ENCODE measurements around the gene OR2B2. TPM values are rescaled to one million over a fixed set of nuclear protein-coding genes. Genes with fewer than 3 reads are reported as not detected.

The OR2B2 gene
- not detected in 2 replicates for total RNA-seq (2022)
- Bru-seq, nascent RNA: not detected
- BruChase-seq, experiment 1, labeled RNA remaining after a 2-hour chase: not detected
- BruChase-seq, experiment 2, labeled RNA remaining after a 6-hour chase: not detected
- long read RNA-seq: 0 reads

GRCh38 chr6:27911956-27912446 is at the start of gene OR2B2:
Gene OR2B2, minus strand, starts transcription at chr6:27912396. Its CDS starts 77 bp downstream, at chr6:27912319.
- no peak for DNase-seq
- Mint-ChIP-seq H3K9me3 (ENCODE audit: unreplicated experiment) (no peaks in the 10 kb centered on the region), H3K27me3 (ENCODE audit: insufficient read depth, unreplicated experiment) (peaks cover 7% of the 10 kb centered on the region), H3K27ac (ENCODE audit: unreplicated experiment) (no peak within 1 kb of the TSS), H3K4me1 (ENCODE audit: low read depth, unreplicated experiment) (no peaks in the 10 kb centered on the region), H3K36me3 (ENCODE audit: insufficient read depth, unreplicated experiment) (no peaks in the 10 kb centered on the region), H3K4me3 (ENCODE audit: unreplicated experiment) (no peak within 1 kb of the TSS)
- no peak within 1 kb of the TSS for H3K4me3 ChIP-seq (ENCODE audit: low read depth, low read length)
- H3K27me3 ChIP-seq (replicated peaks; ENCODE audit: control insufficient read depth, insufficient read depth, low read length): no peaks in the 10 kb centered on the region
- BruUV-seq (replicated peaks): no TSS peak
- H3K4me1 ChIP-seq: no peaks in the 10 kb centered on the region
- no peaks in the 10 kb centered on the region for H3K9me3 ChIP-seq
- ChIA-PET POLR2A (interaction anchor here (0.7 kb wide), 1 partner anchor 1724 kb away, joined by 10 read pairs; no protein-coding TSS in a partner anchor), CTCF (no interaction called here)
- no peak for TF ChIP-seq CTCF (IDR thresholded peaks at IDR 0.05; ENCODE audit: insufficient read depth in 1 of 2, low read depth in 1 of 2, low read length in 1 of 2, severe bottlenecking in 1 of 2, unreplicated experiment in 1 of 2)
- intact Hi-C loops (cut with micrococcal nuclease; ENCODE audit: unreplicated experiment): no loop called here
- no peaks in the 10 kb centered on the region for H3K36me3 ChIP-seq (ENCODE audit: control insufficient read depth, insufficient read depth, low read length)

- H3K9me3 ChIP-seq: no peaks in the 10 kb centered on the region; the same call in 1 of the 2 replicates
- intact Hi-C loops (cut with micrococcal nuclease; ENCODE audit: unreplicated experiment): no loop called here
- H3K27me3 ChIP-seq (replicated peaks; ENCODE audit: control insufficient read depth, insufficient read depth, low read length): no peaks in the 10 kb centered on the region
- no peak for TF ChIP-seq CTCF (IDR thresholded peaks at IDR 0.05; ENCODE audit: insufficient read depth in 1 of 2, low read depth in 1 of 2, low read length in 1 of 2, severe bottlenecking in 1 of 2, unreplicated experiment in 1 of 2)
- H3K36me3 ChIP-seq (ENCODE audit: control insufficient read depth, insufficient read depth, low read length): no peaks in the 10 kb centered on the region
- Mint-ChIP-seq H3K4me3 (ENCODE audit: unreplicated experiment) (no peak overlapping the region), H3K27ac (ENCODE audit: unreplicated experiment) (no peak overlapping the region), H3K9me3 (ENCODE audit: unreplicated experiment) (no peaks in the 10 kb centered on the region), H3K4me1 (ENCODE audit: low read depth, unreplicated experiment) (no peaks in the 10 kb centered on the region), H3K36me3 (ENCODE audit: insufficient read depth, unreplicated experiment) (no peaks in the 10 kb centered on the region), H3K27me3 (ENCODE audit: insufficient read depth, unreplicated experiment) (peaks cover 2% of the 10 kb centered on the region)
- H3K4me1 ChIP-seq: no peaks in the 10 kb centered on the region
- no peak for DNase-seq
- H3K4me3 ChIP-seq (ENCODE audit: low read depth, low read length): no peak overlapping the region
- CTCF ChIA-PET: no interaction called here
- no TSS peak for BruUV-seq (replicated peaks)
- POLR2A ChIA-PET: no interaction called here
Observed at GRCh38 chr6:27957516-27957915, 45.3 kb upstream of the OR2B2 start.

- ChIA-PET CTCF (no interaction called here), POLR2A (no interaction called here)
- no peaks in the 10 kb centered on the region for H3K9me3 Mint-ChIP-seq (ENCODE audit: unreplicated experiment)
- DNase-seq: no peak
- intact Hi-C loops (cut with micrococcal nuclease; ENCODE audit: unreplicated experiment): no loop called here
- Histone ChIP-seq H3K4me3 (ENCODE audit: low read depth, low read length) (no peak within 1 kb of the TSS), H3K27me3 (replicated peaks; ENCODE audit: control insufficient read depth, insufficient read depth, low read length) (no peaks in the 10 kb centered on the region), H3K4me1 (no peaks in the 10 kb centered on the region), H3K9me3 (no peaks in the 10 kb centered on the region; the same call in 1 of the 2 replicates), H3K36me3 (ENCODE audit: control insufficient read depth, insufficient read depth, low read length) (no peaks in the 10 kb centered on the region)
- no TSS peak for BruUV-seq (replicated peaks)
- no peak for TF ChIP-seq CTCF (IDR thresholded peaks at IDR 0.05; ENCODE audit: insufficient read depth in 1 of 2, low read depth in 1 of 2, low read length in 1 of 2, severe bottlenecking in 1 of 2, unreplicated experiment in 1 of 2)
- peaks cover 3% of the 10 kb centered on the region for H3K27me3 Mint-ChIP-seq (ENCODE audit: insufficient read depth, unreplicated experiment)
- no peak within 1 kb of the TSS for H3K4me3 Mint-ChIP-seq (ENCODE audit: unreplicated experiment)
- no peaks in the 10 kb centered on the region for H3K4me1 Mint-ChIP-seq (ENCODE audit: low read depth, unreplicated experiment)
- H3K27ac Mint-ChIP-seq (ENCODE audit: unreplicated experiment): no peak within 1 kb of the TSS
- no peaks in the 10 kb centered on the region for H3K36me3 Mint-ChIP-seq (ENCODE audit: insufficient read depth, unreplicated experiment)
Observed at GRCh38 chr6:27956941-27957340, 44.7 kb upstream of the OR2B2 start, which contains the start of gene OR2B6. Gene OR2B6, plus strand, starts transcription at chr6:27957241. Its CDS starts 0 bp downstream, at chr6:27957241.

Measured in Caco-2 (cell line).